Natural killer cell treated with Interleukin-12 subunit alpha and Interleukin-12 subunit beta and Interleukin-15 and Interleukin-18, amount 100 ng/mL, for 72 hours (primary cell): ENCODE results near the gene KCNQ1. TPM values are rescaled to one million over a fixed set of nuclear protein-coding genes. Genes with fewer than 3 reads are reported as not detected.

Experiments
- ATAC-seq, 2 donors: fragments of 150-1000 bp; cut with Tn5 transposase in 1 of 2; sonication (Bioruptor Pico), chemical (Tn5 transposase) in 1 of 2; 2 replicates each; pipeline ENCODE4 v1.10.0; 2021
- DNase-seq: peaks from one replicate; pipeline ENCODE4 v3.0.0; 2022; ENCODE audit warnings: low spot score
- H3K27ac Mint-ChIP-seq, 2 donors: 1 replicate in 1 of 2; 2 replicates in 1 of 2; pipeline ENCODE4 v1.8.0; 2022; ENCODE audit warnings: mixed read lengths in 2 of 2, mild to moderate bottlenecking in 1 of 2, moderate library complexity in 1 of 2
- H3K27me3 Mint-ChIP-seq, 2 donors: 1 replicate in 1 of 2; 2 replicates in 1 of 2; pipeline ENCODE4 v1.8.0; 2022; ENCODE audit warnings: mixed read lengths in 2 of 2
- H3K36me3 Mint-ChIP-seq: one replicate; pipeline ENCODE4 v1.8.0; 2022; ENCODE audit warnings: mixed read lengths
- H3K4me1 Mint-ChIP-seq, 2 donors: 1 replicate in 1 of 2; 2 replicates in 1 of 2; pipeline ENCODE4 v1.8.0; 2022; ENCODE audit warnings: low read depth in 2 of 2, mixed read lengths in 2 of 2, mild to moderate bottlenecking in 1 of 2
- H3K4me3 Mint-ChIP-seq: one replicate; pipeline ENCODE4 v1.8.0; 2022; ENCODE audit warnings: mixed read lengths
- H3K9me3 Mint-ChIP-seq: 2 replicates; pipeline ENCODE4 v1.8.0; 2022; ENCODE audit warnings: mixed read lengths
- total RNA-seq, 2 donors: library from RNA; stranded (reverse); gene quantifications; one replicate each; pipeline ENCODE4 v1.2.3, GENCODE V29; 2022

The KCNQ1 gene
- total RNA-seq, 2 donors from 2014 or later = 0.19 to 1.4 TPM

DNA sequence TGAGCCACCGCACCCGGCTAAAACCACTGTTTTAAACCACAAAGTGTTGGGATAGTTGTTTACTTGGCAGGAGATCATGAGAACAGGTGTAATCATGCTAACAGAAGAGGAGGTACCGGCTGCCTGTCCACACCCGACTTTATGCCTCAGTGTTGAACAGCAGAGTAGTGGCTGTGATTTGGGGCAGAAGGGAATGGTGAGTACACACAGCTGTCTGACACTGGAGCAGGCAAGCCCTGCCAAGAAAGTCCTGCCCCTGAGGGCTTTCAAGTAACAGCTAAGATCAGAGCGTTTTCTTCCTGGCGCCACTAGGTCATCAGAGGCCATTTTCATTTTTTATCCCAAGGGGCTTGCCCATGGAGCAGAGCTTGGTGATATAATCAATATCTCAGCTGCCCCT, 432.7 kb downstream of the KCNQ1 start:
- Mint-ChIP-seq H3K9me3 (no peaks in the 10 kb centered on the region), H3K36me3 (no peaks in the 10 kb centered on the region)

DNA sequence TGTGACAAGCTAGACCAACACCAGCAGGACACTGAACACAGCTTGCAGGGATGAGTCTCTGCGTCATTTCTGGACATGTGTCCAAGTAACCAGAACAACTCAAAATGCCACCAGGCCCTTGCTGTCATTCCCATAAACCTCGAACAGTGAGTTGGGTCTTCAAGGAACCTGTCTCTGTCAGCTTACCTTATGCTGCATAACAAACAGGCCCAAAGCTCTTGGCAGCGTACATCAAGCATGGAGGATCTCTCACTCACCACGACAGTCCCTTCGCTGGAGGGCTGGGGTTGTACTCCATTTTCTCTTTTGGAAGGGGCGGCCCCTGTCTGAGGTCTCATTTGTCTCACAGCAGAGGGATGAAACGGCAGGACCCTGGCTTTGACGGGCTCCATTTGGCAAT, 434.0 kb downstream of the KCNQ1 start:
- H3K36me3 Mint-ChIP-seq = no peaks in the 10 kb centered on the region
- no peak overlapping the region for H3K4me3 Mint-ChIP-seq

More for the DNA sequence above, 432.7 kb downstream of the KCNQ1 start:
- DNase-seq (no peak), ATAC-seq (no peak)
- Mint-ChIP-seq H3K4me1 (peaks cover 0 to 2% of the 10 kb centered on the region in 2 donors), H3K27me3 (peaks cover 0 to 6% of the 10 kb centered on the region in 2 donors), H3K27ac (no peak overlapping the region), H3K4me3 (no peak overlapping the region)

DNA sequence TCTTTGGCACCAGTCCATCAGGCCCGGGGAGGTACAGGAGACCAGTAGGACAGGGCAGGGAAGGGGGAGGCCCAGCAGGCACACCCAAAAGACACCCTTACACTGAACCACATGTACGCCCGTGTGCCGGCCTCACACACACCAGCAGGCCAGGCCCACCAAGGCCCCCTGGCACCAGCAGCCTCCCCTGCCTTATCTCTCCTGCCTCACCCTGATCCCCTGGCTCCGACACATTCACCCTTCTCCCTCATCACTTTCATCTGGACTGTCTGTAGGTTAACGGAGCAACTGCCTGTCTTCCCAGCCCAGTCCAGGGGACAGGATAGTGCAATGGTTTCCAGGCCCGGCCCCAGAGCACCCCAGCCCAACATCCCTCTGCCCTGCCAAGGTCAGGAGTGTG, 435.8 kb downstream of the KCNQ1 start:
- H3K27me3 Mint-ChIP-seq = peaks cover 8 to 13% of the 10 kb centered on the region in 2 donors
- H3K27ac Mint-ChIP-seq = no peak overlapping the region
- H3K4me1 Mint-ChIP-seq = peaks cover 8 to 10% of the 10 kb centered on the region in 2 donors
- H3K36me3 Mint-ChIP-seq = no peaks in the 10 kb centered on the region
- no peak overlapping the region for H3K4me3 Mint-ChIP-seq
- ATAC-seq (no peak), DNase-seq (no peak)
- no peaks in the 10 kb centered on the region for H3K9me3 Mint-ChIP-seq

More for the DNA sequence above, 434.0 kb downstream of the KCNQ1 start:
- Mint-ChIP-seq H3K27me3 (peaks cover 8 to 13% of the 10 kb centered on the region in 2 donors), H3K4me1 (peaks cover 4 to 7% of the 10 kb centered on the region in 2 donors), H3K9me3 (no peaks in the 10 kb centered on the region), H3K27ac (no peak overlapping the region)
- no peak for DNase-seq
- ATAC-seq = no peak

DNA sequence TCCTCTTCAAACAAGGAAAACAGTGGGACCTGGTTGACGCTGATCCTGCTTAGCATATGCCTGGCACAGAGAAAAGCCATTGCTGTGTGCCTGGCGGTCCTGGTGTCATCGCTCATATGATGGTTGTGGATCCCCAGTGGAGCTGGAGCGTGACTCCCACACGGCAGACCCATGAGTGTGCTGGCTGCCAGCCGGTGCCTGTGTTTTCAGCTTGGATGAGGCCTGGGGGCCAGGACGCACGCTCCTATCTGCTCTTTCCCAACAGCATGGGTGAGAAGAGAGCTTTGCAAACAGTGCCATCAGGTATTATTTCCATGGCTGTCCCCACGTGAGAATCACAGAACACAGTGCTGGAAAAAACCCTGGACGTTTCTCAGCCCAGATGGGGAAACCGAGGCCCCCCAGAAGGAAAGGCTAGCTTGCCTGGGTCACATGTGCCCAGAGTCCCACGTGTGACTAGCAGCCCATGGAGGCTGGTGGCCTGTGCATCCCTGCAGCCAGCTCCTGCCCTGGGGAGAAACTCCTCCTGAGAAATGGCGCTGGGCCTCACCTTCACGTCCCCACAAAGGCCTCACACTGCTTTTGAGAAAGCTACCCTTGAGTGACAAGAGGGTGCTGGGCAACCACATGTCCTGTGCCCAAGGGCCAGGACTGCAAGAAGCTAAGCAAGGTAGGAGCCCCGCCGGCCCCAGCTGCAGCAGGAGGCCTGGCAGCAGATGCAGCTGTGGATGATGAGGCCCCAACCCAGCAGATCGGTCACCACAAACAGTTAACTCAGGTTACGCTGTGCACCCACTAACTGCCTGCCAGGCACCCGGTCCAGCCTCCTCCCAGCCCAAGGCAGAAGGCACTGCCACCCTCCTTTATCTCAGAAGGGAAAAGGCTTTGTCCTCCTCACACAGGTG, 436.5 kb downstream of the KCNQ1 start:
- no peaks in the 10 kb centered on the region for H3K36me3 Mint-ChIP-seq
- no peak for DNase-seq
- ATAC-seq = no peak
- H3K27ac Mint-ChIP-seq = no peak overlapping the region
- peaks cover 8 to 10% of the 10 kb centered on the region in 2 donors for H3K4me1 Mint-ChIP-seq
- no peak overlapping the region for H3K4me3 Mint-ChIP-seq
- no peaks in the 10 kb centered on the region for H3K9me3 Mint-ChIP-seq
- peaks cover 8 to 13% of the 10 kb centered on the region in 2 donors for H3K27me3 Mint-ChIP-seq

DNA sequence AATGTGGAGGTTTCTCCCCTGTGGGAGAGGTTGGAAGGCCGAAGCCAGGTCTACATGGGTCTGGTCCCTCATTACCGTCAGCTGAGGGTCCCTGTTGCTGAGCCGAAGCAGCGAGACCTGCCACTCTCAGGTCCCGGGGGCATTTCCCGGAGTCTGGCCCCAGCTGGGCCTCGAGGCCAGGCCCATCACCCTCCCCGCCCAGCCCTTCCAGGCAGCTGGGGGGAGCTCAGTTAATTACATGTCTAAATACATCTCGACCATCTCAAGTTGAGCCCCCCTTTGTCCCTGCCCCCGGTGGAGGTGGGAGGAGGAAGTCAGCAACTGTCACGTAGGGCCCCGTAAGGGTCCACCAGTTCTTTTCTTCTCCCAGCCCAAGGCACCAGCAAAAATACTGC, 437.2 kb downstream of the KCNQ1 start:
- Mint-ChIP-seq H3K9me3 (no peaks in the 10 kb centered on the region), H3K27me3 (peaks cover 8 to 13% of the 10 kb centered on the region in 2 donors), H3K4me1 (peaks cover 8 to 11% of the 10 kb centered on the region in 2 donors), H3K36me3 (no peaks in the 10 kb centered on the region), H3K4me3 (no peak overlapping the region), H3K27ac (no peak overlapping the region)
- ATAC-seq = no peak
- DNase-seq = no peak

DNA sequence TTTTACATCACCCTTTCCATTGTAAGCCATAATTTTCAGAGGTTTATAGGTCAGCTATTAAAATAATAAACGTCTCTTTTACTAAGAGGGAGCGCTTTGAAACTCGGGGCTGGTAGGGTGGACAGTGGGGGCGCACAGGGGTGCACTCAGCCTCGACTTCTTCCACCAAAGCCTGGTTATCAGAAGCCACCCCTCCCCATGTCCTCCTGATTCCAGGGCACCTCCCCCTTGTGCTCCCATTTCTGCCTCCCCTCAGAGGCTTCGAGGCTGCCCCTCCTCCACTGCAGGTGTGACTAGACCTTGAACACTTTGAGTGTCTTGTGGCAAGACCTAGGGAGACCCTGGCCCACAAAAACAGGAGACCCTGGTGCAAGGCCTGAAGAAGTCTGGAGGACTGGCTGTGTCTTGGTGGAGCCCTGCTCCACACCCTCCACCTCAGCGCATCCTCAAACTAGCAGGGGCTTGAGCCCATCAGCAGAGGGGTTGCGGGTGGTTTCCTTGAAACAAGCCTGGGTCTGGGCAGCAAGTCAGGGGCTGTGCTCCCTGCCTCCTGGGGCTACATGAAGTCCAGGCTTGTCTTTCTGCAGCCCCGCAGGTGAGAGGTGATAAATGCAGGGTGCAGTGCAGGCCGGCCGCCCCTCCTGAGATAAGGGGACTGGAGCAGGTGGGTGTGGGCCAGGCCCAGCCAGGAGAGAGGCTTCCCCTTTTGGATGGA, 437.7 kb downstream of the KCNQ1 start:
- Mint-ChIP-seq H3K27me3 (peaks cover 8 to 13% of the 10 kb centered on the region in 2 donors), H3K4me1 (peaks cover 8 to 11% of the 10 kb centered on the region in 2 donors), H3K27ac (no peak overlapping the region), H3K4me3 (peak overlapping the region; percentile 79), H3K9me3 (no peaks in the 10 kb centered on the region), H3K36me3 (no peaks in the 10 kb centered on the region)
- DNase-seq = no peak
- no peak for ATAC-seq

DNA sequence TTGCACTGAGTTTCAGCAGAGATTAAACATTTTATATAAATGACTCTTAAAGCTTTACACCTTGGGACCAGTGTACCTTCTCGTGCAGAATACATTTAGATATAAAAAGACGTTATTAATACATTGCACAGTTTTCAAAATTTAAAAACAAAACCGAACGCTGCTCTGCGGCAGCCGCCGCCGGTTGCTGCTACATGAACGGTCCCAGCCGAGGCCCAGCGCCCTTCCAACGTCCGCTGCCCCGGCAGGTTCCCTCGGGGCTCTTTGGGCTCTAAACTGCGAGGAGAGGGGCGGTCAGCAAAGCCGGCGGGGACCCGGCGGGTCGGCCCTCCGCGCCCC, 438.8 kb downstream of the KCNQ1 start:
- no peaks in the 10 kb centered on the region for H3K36me3 Mint-ChIP-seq
- ATAC-seq (no peak), DNase-seq (no peak)
- H3K27me3 Mint-ChIP-seq = peaks cover 8 to 13% of the 10 kb centered on the region in 2 donors
- H3K9me3 Mint-ChIP-seq = no peaks in the 10 kb centered on the region
- peaks cover 8 to 15% of the 10 kb centered on the region in 2 donors for H3K4me1 Mint-ChIP-seq
- H3K4me3 Mint-ChIP-seq = no peak overlapping the region
- no peak overlapping the region for H3K27ac Mint-ChIP-seq

DNA sequence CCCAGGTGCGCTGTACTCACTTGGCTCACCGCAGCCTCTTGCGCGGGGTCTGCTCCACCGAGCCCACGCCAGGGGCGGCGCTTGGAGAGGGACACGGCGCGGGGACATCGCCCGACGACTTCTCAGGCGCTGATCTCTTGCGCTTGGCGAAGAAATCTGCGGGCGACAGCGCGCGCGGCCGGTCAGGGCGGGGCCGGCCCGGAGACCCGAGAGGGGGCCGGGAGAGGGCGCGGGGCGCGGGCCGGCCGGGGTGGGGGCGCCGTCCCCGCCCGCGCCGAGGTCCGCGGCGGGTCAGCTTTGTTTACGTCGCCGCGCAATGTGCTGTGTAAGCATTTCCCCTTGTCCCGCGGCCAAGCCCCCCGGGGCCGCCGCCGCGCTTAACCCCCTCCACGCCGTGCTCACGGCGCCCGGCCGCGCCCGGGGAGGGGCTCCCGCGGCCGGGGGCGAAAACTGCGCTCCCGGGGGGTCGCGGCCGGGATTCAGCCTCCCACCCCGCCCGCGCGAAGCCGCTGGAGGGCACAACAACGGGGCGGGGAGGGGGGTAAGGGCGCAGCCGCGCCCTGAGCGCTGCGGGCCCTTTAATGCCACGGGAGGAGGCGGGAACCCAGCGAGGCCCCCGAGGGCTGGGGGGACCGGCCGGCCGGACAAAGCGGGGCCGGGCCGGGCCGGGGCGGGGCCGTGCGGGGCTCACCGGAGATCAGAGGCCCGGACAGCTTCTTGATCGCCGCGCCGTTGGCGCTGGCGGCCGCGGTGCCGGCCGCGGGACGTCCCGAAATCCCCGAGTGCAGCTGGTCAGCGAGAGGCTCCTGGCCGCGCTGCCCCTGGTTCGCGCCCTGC, 439.4 kb downstream of the KCNQ1 start:
- Mint-ChIP-seq H3K4me3 (no peak overlapping the region), H3K27ac (no peak overlapping the region)

DNA sequence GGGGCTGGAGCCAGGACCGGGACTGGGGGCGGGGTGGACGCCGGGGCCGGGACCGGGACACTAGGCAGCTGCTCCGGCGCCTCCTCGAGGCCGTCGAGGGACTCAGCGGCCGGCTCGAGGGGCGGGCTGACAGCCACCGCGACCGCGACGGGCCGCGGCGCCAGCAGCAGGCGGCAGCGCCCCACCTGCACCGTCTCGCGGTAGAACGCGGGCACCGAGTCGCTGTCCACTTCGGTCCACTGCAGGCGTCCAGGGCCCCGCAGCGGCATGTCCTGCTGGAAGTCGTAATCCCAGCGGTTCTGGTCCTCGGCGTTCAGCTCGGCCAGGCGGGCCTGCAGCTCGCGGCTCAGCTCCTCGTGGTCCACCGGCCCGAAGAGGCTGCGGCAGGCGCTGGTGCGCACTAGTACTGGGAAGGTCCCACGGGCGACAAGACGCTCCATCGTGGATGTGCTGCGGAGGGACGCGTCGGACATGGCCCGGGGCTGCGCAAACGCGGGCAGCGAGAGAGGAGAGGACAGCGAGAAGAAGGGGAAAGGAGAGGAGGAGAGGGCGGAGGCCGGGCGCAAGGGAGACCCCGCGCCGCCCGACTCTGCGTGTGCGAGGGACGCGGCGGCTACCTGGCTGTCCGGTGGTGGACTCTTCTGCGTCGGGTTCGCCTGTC, 440.3 kb downstream of the KCNQ1 start:
- Mint-ChIP-seq H3K27ac (no peak overlapping the region), H3K9me3 (no peaks in the 10 kb centered on the region), H3K27me3 (peaks cover 8 to 13% of the 10 kb centered on the region in 2 donors), H3K4me3 (peak overlapping the region; percentile 86), H3K4me1 (peaks cover 8 to 15% of the 10 kb centered on the region in 2 donors), H3K36me3 (no peaks in the 10 kb centered on the region)
- DNase-seq (no peak), ATAC-seq (peak; percentile 2)

More for the DNA sequence above, 439.4 kb downstream of the KCNQ1 start:
- Mint-ChIP-seq H3K4me1 (peaks cover 8 to 15% of the 10 kb centered on the region in 2 donors), H3K36me3 (no peaks in the 10 kb centered on the region), H3K27me3 (peaks cover 8 to 13% of the 10 kb centered on the region in 2 donors), H3K9me3 (no peaks in the 10 kb centered on the region)
- ATAC-seq (no peak), DNase-seq (no peak)

DNA sequence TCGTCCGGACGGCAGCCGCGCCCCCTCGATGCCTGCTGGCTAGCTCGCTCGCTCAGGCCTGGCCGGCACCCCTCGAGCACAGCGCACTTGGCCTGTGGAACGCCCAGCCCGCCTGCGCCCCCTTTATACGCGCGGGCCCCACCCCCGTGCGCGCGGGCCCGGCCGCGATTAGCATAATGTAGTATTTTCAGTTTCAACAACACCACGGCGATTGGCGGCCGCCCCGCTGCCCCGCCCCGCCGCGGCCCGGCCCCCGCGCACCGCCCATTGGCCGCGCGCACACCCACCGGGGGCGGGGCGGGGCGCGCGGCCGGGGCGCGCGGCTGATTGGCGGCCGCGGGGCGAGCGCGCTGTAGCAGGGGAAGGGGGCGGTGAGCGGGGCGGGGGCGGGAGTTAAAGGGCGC, 440.9 kb downstream of the KCNQ1 start, which contains the start of gene CDKN1C:
Gene CDKN1C, minus strand, starts transcription at position 98 of the 404 bp plus-strand sequence. CDS start 319 bp downstream, outside the sequence.
- no peak within 1 kb of the TSS for H3K27ac Mint-ChIP-seq
- H3K4me3 Mint-ChIP-seq = peak within 1 kb of the TSS; percentile 86
- peaks cover 8 to 12% of the 10 kb centered on the region in 2 donors for H3K27me3 Mint-ChIP-seq
- peak; percentile 87 for DNase-seq
- H3K9me3 Mint-ChIP-seq = no peaks in the 10 kb centered on the region
- peak; percentile 91 to 94 for ATAC-seq
- H3K36me3 Mint-ChIP-seq = no peaks in the 10 kb centered on the region
- H3K4me1 Mint-ChIP-seq = peaks cover 8 to 15% of the 10 kb centered on the region in 2 donors

DNA sequence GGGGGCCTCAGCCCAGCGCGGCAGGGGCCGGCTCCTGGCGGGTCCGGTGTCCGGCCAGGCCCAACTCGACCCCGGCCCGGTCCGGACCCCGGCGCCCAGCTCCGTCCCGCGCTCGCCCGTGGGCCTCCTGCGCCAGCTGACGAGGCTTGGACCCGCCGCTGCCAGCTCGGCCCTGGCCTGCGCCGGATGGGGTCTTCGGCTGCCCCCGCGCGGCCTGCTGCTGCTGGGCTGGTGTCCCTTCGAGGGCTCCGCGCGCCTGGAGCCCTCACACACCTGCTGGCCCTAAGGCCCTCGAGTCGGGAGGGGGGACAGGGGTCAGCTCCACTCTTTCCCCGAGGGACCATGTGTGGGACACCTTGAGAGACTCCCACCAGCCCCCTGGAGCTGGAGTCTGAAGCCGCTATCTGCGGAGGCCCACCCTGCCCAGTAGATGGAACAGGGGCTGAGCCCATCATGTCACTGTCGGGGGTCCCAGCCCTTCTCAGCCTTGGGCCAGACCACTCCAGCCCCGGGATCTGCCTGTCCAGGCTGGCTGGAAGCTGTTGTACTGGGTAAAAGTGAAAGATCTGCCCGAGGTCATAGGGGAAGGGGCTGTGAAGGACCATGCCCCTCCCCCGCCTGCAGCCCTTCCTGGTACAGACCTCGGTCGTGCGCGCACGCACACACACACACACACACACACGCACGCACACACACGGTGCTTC, 441.5 kb downstream of the KCNQ1 start:
- Mint-ChIP-seq H3K4me1 (peaks cover 8 to 15% of the 10 kb centered on the region in 2 donors), H3K36me3 (no peaks in the 10 kb centered on the region), H3K27ac (no peak overlapping the region), H3K4me3 (peak overlapping the region; percentile 45), H3K27me3 (peaks cover 8% of the 10 kb centered on the region in 2 donors), H3K9me3 (no peaks in the 10 kb centered on the region)
- no peak for ATAC-seq
- DNase-seq = no peak

DNA sequence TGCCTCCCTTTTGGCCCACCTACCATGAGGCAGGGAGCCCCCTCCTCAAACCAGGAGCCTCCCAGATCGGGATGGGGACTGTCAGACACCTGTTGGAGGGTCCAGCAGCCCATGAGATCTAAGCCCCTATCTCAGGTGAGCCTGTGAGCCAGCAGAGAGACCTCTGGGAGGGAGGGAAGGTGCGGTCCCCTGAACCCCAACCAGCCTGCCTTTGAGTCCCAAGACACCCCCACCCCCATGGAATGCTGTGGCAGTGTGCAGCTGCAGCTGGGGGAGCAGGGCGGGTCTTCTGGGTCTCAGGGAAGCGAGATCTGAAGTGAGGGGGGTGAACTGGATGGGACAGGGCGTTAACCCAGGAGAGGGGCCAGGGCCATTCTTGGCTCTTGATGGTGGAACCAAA, 442.1 kb downstream of the KCNQ1 start:
- DNase-seq (no peak), ATAC-seq (no peak)
- H3K9me3 Mint-ChIP-seq = no peaks in the 10 kb centered on the region
- H3K27me3 Mint-ChIP-seq = peaks cover 8% of the 10 kb centered on the region in 2 donors
- H3K36me3 Mint-ChIP-seq = no peaks in the 10 kb centered on the region
- H3K27ac Mint-ChIP-seq = no peak overlapping the region
- peak overlapping the region; percentile 45 for H3K4me3 Mint-ChIP-seq
- peaks cover 11 to 16% of the 10 kb centered on the region in 2 donors for H3K4me1 Mint-ChIP-seq
